ENCODE results near the gene ALDH4A1. TPM values are rescaled to one million over a fixed set of nuclear protein-coding genes. Genes with fewer than 3 reads are reported as not detected.

Gene ALDH4A1
- 10 to 100 TPM; 19.6 to 21.3 TPM for total RNA-seq

GRCh38 chr1:18902523-18903290 is at the start of gene ALDH4A1:
TSS of gene ALDH4A1 (minus strand) at chr1:18902555. CDS start at chr1:18902523, 32 bp downstream.

GRCh38 chr1:18859560-18859959 is 42.8 kb downstream of the ALDH4A1 start, which contains the start of gene TAS1R2:
TSS of gene TAS1R2 (minus strand) at chr1:18859660. CDS start at chr1:18859660, 0 bp downstream.

Small RNA genes lying within 50 kb of the gene (small RNA-seq; reads per million reads assigned to genes)
- gene MIR1290: 0 reads per million in 2 donors
- gene MIR4695: 0 reads per million in 2 donors

Other genes with a start within 250 kb of the ALDH4A1 start
- not detected for gene TAS1R2, start 42.9 kb downstream of the ALDH4A1 start, total RNA-seq
- gene IFFO2, start 54.1 kb upstream of the ALDH4A1 start, total RNA-seq: 10 to 100 TPM in 1 of 2 donors, 1 to 10 TPM in 1; 8.3 to 20.6 TPM

All from melanocyte of skin (primary cell).